Measurements from ENCODE around the gene LMF1. TPM values are rescaled to one million over a fixed set of nuclear protein-coding genes. Genes with fewer than 3 reads are reported as not detected.

Gene LMF1
- total RNA-seq, 1 experiment from 2014 or later, result 12.2 TPM

- no peaks in the 10 kb centered on the region for H3K9me2 ChIP-seq (replicated peaks; ENCODE audit: insufficient read depth, low read length)
- no peaks in the 10 kb centered on the region for H3K79me2 ChIP-seq (ENCODE audit: low read length)
- no peak overlapping the region for H2AFZ ChIP-seq (ENCODE audit: low read length)
- H4K20me1 ChIP-seq (ENCODE audit: insufficient read depth, low read depth, low read length), result no peaks in the 10 kb centered on the region
- H3K36me3 ChIP-seq (ENCODE audit: insufficient read depth, low read length), result no peaks in the 10 kb centered on the region
- H3K27ac ChIP-seq (ENCODE audit: low read length), result no peak overlapping the region
- no peak overlapping the region for H3K4me3 ChIP-seq (ENCODE audit: low read length)
- H3K9me3 ChIP-seq (ENCODE audit: low read length), result no peaks in the 10 kb centered on the region
- no peaks in the 10 kb centered on the region for H3K4me1 ChIP-seq (ENCODE audit: low read length)
- DNase-seq, result no peak
- H3K27me3 ChIP-seq (ENCODE audit: low read length), result no peaks in the 10 kb centered on the region
- no peak overlapping the region for H3K9ac ChIP-seq (ENCODE audit: low read length)
- H3K4me2 ChIP-seq (ENCODE audit: low read depth, low read length, poor library complexity, severe bottlenecking), result no peak overlapping the region
These were observed 27.4 kb upstream of the LMF1 start for GRCh38 chr16:998211-998610.

- H3K27ac ChIP-seq (ENCODE audit: low read length), result no peak overlapping the region
- no peak overlapping the region for H3K4me3 ChIP-seq (ENCODE audit: low read length)
- no peaks in the 10 kb centered on the region for H3K9me2 ChIP-seq (replicated peaks; ENCODE audit: insufficient read depth, low read length)
- H3K4me1 ChIP-seq (ENCODE audit: low read length), result no peaks in the 10 kb centered on the region
- H4K20me1 ChIP-seq (ENCODE audit: insufficient read depth, low read depth, low read length), result no peaks in the 10 kb centered on the region
- no peak overlapping the region for H2AFZ ChIP-seq (ENCODE audit: low read length)
- no peaks in the 10 kb centered on the region for H3K27me3 ChIP-seq (ENCODE audit: low read length)
- no peaks in the 10 kb centered on the region for H3K36me3 ChIP-seq (ENCODE audit: insufficient read depth, low read length)
- no peak overlapping the region for H3K4me2 ChIP-seq (ENCODE audit: low read depth, low read length, poor library complexity, severe bottlenecking)
- H3K79me2 ChIP-seq (ENCODE audit: low read length), result no peaks in the 10 kb centered on the region
- DNase-seq, result no peak
- H3K9ac ChIP-seq (ENCODE audit: low read length), result no peak overlapping the region
- H3K9me3 ChIP-seq (ENCODE audit: low read length), result no peaks in the 10 kb centered on the region
These were observed 26.8 kb upstream of the LMF1 start for GRCh38 chr16:997440-998051.

- DNase-seq, result no peak
- no peaks in the 10 kb centered on the region for H4K20me1 ChIP-seq (ENCODE audit: insufficient read depth, low read depth, low read length)
- H3K4me2 ChIP-seq (ENCODE audit: low read depth, low read length, poor library complexity, severe bottlenecking), result no peak overlapping the region
- no peak overlapping the region for H2AFZ ChIP-seq (ENCODE audit: low read length)
- no peak overlapping the region for H3K4me3 ChIP-seq (ENCODE audit: low read length)
- H3K9me2 ChIP-seq (replicated peaks; ENCODE audit: insufficient read depth, low read length), result no peaks in the 10 kb centered on the region
- H3K27me3 ChIP-seq (ENCODE audit: low read length), result no peaks in the 10 kb centered on the region
- H3K27ac ChIP-seq (ENCODE audit: low read length), result no peak overlapping the region
- H3K9me3 ChIP-seq (ENCODE audit: low read length), result no peaks in the 10 kb centered on the region
- no peak overlapping the region for H3K9ac ChIP-seq (ENCODE audit: low read length)
- H3K4me1 ChIP-seq (ENCODE audit: low read length), result no peaks in the 10 kb centered on the region
- H3K79me2 ChIP-seq (ENCODE audit: low read length), result no peaks in the 10 kb centered on the region
- no peaks in the 10 kb centered on the region for H3K36me3 ChIP-seq (ENCODE audit: insufficient read depth, low read length)
These were observed 25.9 kb upstream of the LMF1 start for GRCh38 chr16:996681-997080.

DNA sequence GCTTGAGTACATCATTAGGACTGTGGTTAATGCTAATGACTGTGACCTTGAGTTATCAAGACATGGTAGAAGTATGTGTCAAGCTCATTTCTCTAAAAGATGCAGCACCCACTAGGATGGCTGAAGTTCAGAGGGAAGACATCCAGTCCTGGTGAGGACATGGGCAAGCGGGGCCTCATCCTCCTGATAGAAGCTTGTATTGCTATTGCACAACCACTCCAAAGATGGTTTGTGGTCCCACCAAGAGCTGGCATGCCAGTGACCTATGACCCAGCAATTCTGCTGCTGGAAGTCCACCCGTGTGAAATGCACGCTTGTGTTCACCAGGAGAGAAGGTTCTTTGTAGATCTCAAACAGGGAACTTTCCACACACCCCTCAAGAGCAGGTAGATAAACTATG lies 25.0 kb upstream of the LMF1 start:
- Histone ChIP-seq H3K4me3 (ENCODE audit: low read length) (no peak overlapping the region), H3K27ac (ENCODE audit: low read length) (no peak overlapping the region), H3K79me2 (ENCODE audit: low read length) (no peaks in the 10 kb centered on the region), H3K36me3 (ENCODE audit: insufficient read depth, low read length) (no peaks in the 10 kb centered on the region), H3K4me2 (ENCODE audit: low read depth, low read length, poor library complexity, severe bottlenecking) (no peak overlapping the region), H3K9ac (ENCODE audit: low read length) (no peak overlapping the region), H3K27me3 (ENCODE audit: low read length) (no peaks in the 10 kb centered on the region), H3K4me1 (ENCODE audit: low read length) (no peaks in the 10 kb centered on the region), H2AFZ (ENCODE audit: low read length) (no peak overlapping the region), H3K9me2 (replicated peaks; ENCODE audit: insufficient read depth, low read length) (no peaks in the 10 kb centered on the region), H3K9me3 (ENCODE audit: low read length) (no peaks in the 10 kb centered on the region), H4K20me1 (ENCODE audit: insufficient read depth, low read depth, low read length) (no peaks in the 10 kb centered on the region)
- no peak for DNase-seq

DNA sequence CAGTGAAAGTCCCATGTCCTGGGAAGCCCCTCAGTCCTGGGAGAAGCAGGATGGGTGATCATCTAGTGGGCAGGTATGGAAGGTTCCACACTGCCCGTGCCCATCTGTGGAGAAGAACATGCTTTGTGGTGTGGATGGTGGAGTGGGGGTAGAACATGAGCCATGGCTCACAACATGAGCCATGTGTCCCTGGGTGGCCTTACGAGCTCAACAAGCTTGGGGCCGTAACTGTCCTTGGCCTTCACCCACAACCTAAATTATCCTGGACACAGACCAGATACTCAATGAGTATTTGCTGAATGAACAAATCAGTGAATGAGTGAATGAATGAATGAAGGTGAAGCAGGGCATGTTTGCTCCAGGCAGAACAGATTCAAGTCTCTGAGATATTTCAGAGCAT lies 24.3 kb upstream of the LMF1 start:
- Histone ChIP-seq H3K27me3 (ENCODE audit: low read length) (no peaks in the 10 kb centered on the region), H3K4me3 (ENCODE audit: low read length) (no peak overlapping the region)

GRCh38 chr16:993731-994130 lies 22.9 kb upstream of the LMF1 start:
- Histone ChIP-seq H3K4me3 (ENCODE audit: low read length) (no peak overlapping the region), H4K20me1 (ENCODE audit: insufficient read depth, low read depth, low read length) (no peaks in the 10 kb centered on the region), H3K9me3 (ENCODE audit: low read length) (no peaks in the 10 kb centered on the region), H3K4me1 (ENCODE audit: low read length) (no peaks in the 10 kb centered on the region), H3K79me2 (ENCODE audit: low read length) (no peaks in the 10 kb centered on the region), H3K9ac (ENCODE audit: low read length) (no peak overlapping the region), H3K27me3 (ENCODE audit: low read length) (no peaks in the 10 kb centered on the region), H3K4me2 (ENCODE audit: low read depth, low read length, poor library complexity, severe bottlenecking) (no peak overlapping the region), H2AFZ (ENCODE audit: low read length) (no peak overlapping the region), H3K36me3 (ENCODE audit: insufficient read depth, low read length) (no peaks in the 10 kb centered on the region), H3K27ac (ENCODE audit: low read length) (no peak overlapping the region), H3K9me2 (replicated peaks; ENCODE audit: insufficient read depth, low read length) (no peaks in the 10 kb centered on the region)
- no peak for DNase-seq

More for the DNA sequence above, 24.3 kb upstream of the LMF1 start:
- H4K20me1 ChIP-seq (ENCODE audit: insufficient read depth, low read depth, low read length), result no peaks in the 10 kb centered on the region
- no peak for DNase-seq
- no peaks in the 10 kb centered on the region for H3K9me3 ChIP-seq (ENCODE audit: low read length)
- no peak overlapping the region for H3K9ac ChIP-seq (ENCODE audit: low read length)
- H2AFZ ChIP-seq (ENCODE audit: low read length), result no peak overlapping the region
- H3K9me2 ChIP-seq (replicated peaks; ENCODE audit: insufficient read depth, low read length), result no peaks in the 10 kb centered on the region
- no peak overlapping the region for H3K27ac ChIP-seq (ENCODE audit: low read length)
- no peaks in the 10 kb centered on the region for H3K79me2 ChIP-seq (ENCODE audit: low read length)
- H3K36me3 ChIP-seq (ENCODE audit: insufficient read depth, low read length), result no peaks in the 10 kb centered on the region
- H3K4me2 ChIP-seq (ENCODE audit: low read depth, low read length, poor library complexity, severe bottlenecking), result no peak overlapping the region
- no peaks in the 10 kb centered on the region for H3K4me1 ChIP-seq (ENCODE audit: low read length)

GRCh38 chr16:991773-992172 lies 21.0 kb upstream of the LMF1 start:
- Histone ChIP-seq H4K20me1 (ENCODE audit: insufficient read depth, low read depth, low read length) (no peaks in the 10 kb centered on the region), H2AFZ (ENCODE audit: low read length) (no peak overlapping the region), H3K4me1 (ENCODE audit: low read length) (no peaks in the 10 kb centered on the region), H3K4me2 (ENCODE audit: low read depth, low read length, poor library complexity, severe bottlenecking) (no peak overlapping the region), H3K9me3 (ENCODE audit: low read length) (no peaks in the 10 kb centered on the region), H3K4me3 (ENCODE audit: low read length) (no peak overlapping the region), H3K9me2 (replicated peaks; ENCODE audit: insufficient read depth, low read length) (no peaks in the 10 kb centered on the region), H3K36me3 (ENCODE audit: insufficient read depth, low read length) (no peaks in the 10 kb centered on the region), H3K79me2 (ENCODE audit: low read length) (no peaks in the 10 kb centered on the region), H3K9ac (ENCODE audit: low read length) (no peak overlapping the region), H3K27ac (ENCODE audit: low read length) (no peak overlapping the region), H3K27me3 (ENCODE audit: low read length) (no peaks in the 10 kb centered on the region)
- DNase-seq, result no peak

DNA sequence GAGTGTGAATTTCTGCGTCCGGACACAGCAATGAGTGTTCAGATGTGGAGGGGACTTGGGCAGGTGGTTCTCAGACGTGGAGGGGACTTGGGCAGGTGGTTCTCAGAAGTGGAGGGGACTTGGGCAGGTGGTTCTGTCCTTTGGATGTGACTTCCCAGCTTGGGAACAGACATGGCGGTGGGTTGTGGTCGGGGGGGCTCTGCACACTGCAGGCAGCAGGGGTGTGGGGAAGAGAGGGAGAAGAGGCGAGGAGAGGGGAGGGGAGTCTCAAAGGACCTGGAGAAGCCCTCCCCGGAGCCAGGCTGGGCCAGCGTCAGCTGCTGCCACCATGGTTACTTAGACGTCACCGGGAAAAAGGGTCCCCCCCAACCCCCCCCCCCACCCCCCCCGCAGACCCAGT lies 20.6 kb upstream of the LMF1 start:
- Histone ChIP-seq H3K27ac (ENCODE audit: low read length) (no peak overlapping the region), H2AFZ (ENCODE audit: low read length) (no peak overlapping the region), H3K4me1 (ENCODE audit: low read length) (no peaks in the 10 kb centered on the region), H3K4me3 (ENCODE audit: low read length) (no peak overlapping the region), H3K4me2 (ENCODE audit: low read depth, low read length, poor library complexity, severe bottlenecking) (no peak overlapping the region), H3K9me2 (replicated peaks; ENCODE audit: insufficient read depth, low read length) (no peaks in the 10 kb centered on the region), H3K27me3 (ENCODE audit: low read length) (no peaks in the 10 kb centered on the region), H3K9me3 (ENCODE audit: low read length) (no peaks in the 10 kb centered on the region), H4K20me1 (ENCODE audit: insufficient read depth, low read depth, low read length) (no peaks in the 10 kb centered on the region), H3K36me3 (ENCODE audit: insufficient read depth, low read length) (no peaks in the 10 kb centered on the region), H3K79me2 (ENCODE audit: low read length) (no peaks in the 10 kb centered on the region), H3K9ac (ENCODE audit: low read length) (no peak overlapping the region)
- DNase-seq, result no peak
